ENCODE results near the gene BCAN. TPM values are rescaled to one million over a fixed set of nuclear protein-coding genes. Genes with fewer than 3 reads are reported as not detected.

Gene BCAN
- total RNA-seq, 1 donor from 2014 or later = 0.46 TPM

GRCh38 chr1:156681196-156681960 lies 39.5 kb downstream of the BCAN start:
- DNase-seq = no peak
- no peak for ATAC-seq (ENCODE audit: poor library complexity)
- intact Hi-C loops (cut with DNase I) = loop anchor here (5.0 kb wide), 1 partner anchor 34 kb away; no protein-coding TSS in a partner anchor

- intact Hi-C loops (cut with DNase I) = loop anchor here (5.0 kb wide), 1 partner anchor 35 kb away; no protein-coding TSS in a partner anchor
- DNase-seq (peak; percentile 37), ATAC-seq (ENCODE audit: poor library complexity) (no peak)
Measured at GRCh38 chr1:156682166-156682890, 40.4 kb downstream of the BCAN start.

GRCh38 chr1:156684227-156684782 lies 42.4 kb downstream of the BCAN start:
- ATAC-seq (ENCODE audit: poor library complexity) = no peak
- intact Hi-C loops (cut with DNase I) = loop anchor here (5.0 kb wide), 1 partner anchor 37 kb away; no protein-coding TSS in a partner anchor
- no peak for DNase-seq

- DNase-seq (peak; percentile 80), ATAC-seq (ENCODE audit: poor library complexity) (peak; percentile 96)
- intact Hi-C loops (cut with DNase I) = loop anchor here (2.0 kb wide), 1 partner anchor 36 kb away; no protein-coding TSS in a partner anchor
Measured at GRCh38 chr1:156689035-156689952, 47.4 kb downstream of the BCAN start.

GRCh38 chr1:156689953-156690674 lies 48.2 kb downstream of the BCAN start:
- ATAC-seq (ENCODE audit: poor library complexity) = no peak
- intact Hi-C loops (cut with DNase I) = loop anchor here (2.0 to 10.0 kb wide), 2 partner anchors 35 to 205 kb away; partner anchors contain the start of gene PEAR1

GRCh38 chr1:156690675-156691036 lies 48.7 kb downstream of the BCAN start:
- intact Hi-C loops (cut with DNase I) = loop anchor here (10.0 kb wide), 1 partner anchor 204 kb away; the partner anchor contains the start of gene PEAR1
- DNase-seq (no peak), ATAC-seq (ENCODE audit: poor library complexity) (no peak)

More at GRCh38 chr1:156689953-156690674, 48.2 kb downstream of the BCAN start:
- DNase-seq = peak; percentile 31

- no peak for ATAC-seq (ENCODE audit: poor library complexity)
- intact Hi-C loops (cut with DNase I) = loop anchor here (10.0 kb wide), 1 partner anchor 204 kb away; the partner anchor contains the start of gene PEAR1
- no peak for DNase-seq
Measured at GRCh38 chr1:156691191-156691590, 49.3 kb downstream of the BCAN start.

GRCh38 chr1:156691665-156692440 lies 49.9 kb downstream of the BCAN start:
- ATAC-seq (ENCODE audit: poor library complexity) (no peak), DNase-seq (no peak)
- intact Hi-C loops (cut with DNase I) = loop anchor here (10.0 kb wide), 1 partner anchor 203 kb away; the partner anchor contains the start of gene PEAR1

- intact Hi-C loops (cut with DNase I) = loop anchor here (10.0 kb wide), 1 partner anchor 202 kb away; the partner anchor contains the start of gene PEAR1
- DNase-seq (no peak), ATAC-seq (ENCODE audit: poor library complexity) (no peak)
Measured at GRCh38 chr1:156692441-156692924, 50.6 kb downstream of the BCAN start.

GRCh38 chr1:156692925-156693847 lies 51.3 kb downstream of the BCAN start:
- ATAC-seq (ENCODE audit: poor library complexity) = no peak
- DNase-seq = no peak

GRCh38 chr1:156693848-156694689 lies 52.2 kb downstream of the BCAN start:
- DNase-seq = no peak
- no peak for ATAC-seq (ENCODE audit: poor library complexity)
- intact Hi-C loops (cut with DNase I) = loop anchor here (10.0 kb wide), 1 partner anchor 201 kb away; the partner anchor contains the start of gene PEAR1

More at GRCh38 chr1:156692925-156693847, 51.3 kb downstream of the BCAN start:
- intact Hi-C loops (cut with DNase I) = loop anchor here (10.0 kb wide), 1 partner anchor 202 kb away; the partner anchor contains the start of gene PEAR1

- intact Hi-C loops (cut with DNase I) = loop anchor here (10.0 kb wide), 1 partner anchor 200 kb away; the partner anchor contains the start of gene PEAR1
- no peak for ATAC-seq (ENCODE audit: poor library complexity)
- no peak for DNase-seq
Measured at GRCh38 chr1:156694690-156694962, 52.7 kb downstream of the BCAN start.

- ATAC-seq (ENCODE audit: poor library complexity) (no peak), DNase-seq (no peak)
- intact Hi-C loops (cut with DNase I) = loop anchor here (10.0 kb wide), 1 partner anchor 198 kb away; the partner anchor contains the start of gene PEAR1
Measured at GRCh38 chr1:156696755-156697154, 54.8 kb downstream of the BCAN start.

- no peak for DNase-seq
- intact Hi-C loops (cut with DNase I) = loop anchor here (10.0 kb wide), 1 partner anchor 197 kb away; the partner anchor contains the start of gene PEAR1
- no peak for ATAC-seq (ENCODE audit: poor library complexity)
Measured at GRCh38 chr1:156697481-156697880, 55.6 kb downstream of the BCAN start.
